NB4 (cell line): Measurements from ENCODE around the gene RAB34.

Source experiments
- DNase-seq: peaks from one replicate; pipeline ENCODE4 v3.0.0; 2010; ENCODE audit warnings: low read depth
- H3K4me3 ChIP-seq: one replicate; pipeline ENCODE4 v1.5.1; 2011; ENCODE audit warnings: mild to moderate bottlenecking, low read depth, low read length, moderate library complexity
- CTCF ChIP-seq: IDR thresholded peaks from one replicate; pipeline ENCODE4 v1.5.1; 2012; ENCODE audit warnings: low read depth, low read length
- MAX ChIP-seq: IDR thresholded peaks from 2 replicates; pipeline ENCODE4 v1.6.1; 2011; ENCODE audit warnings: low read depth, low read length
- MYC ChIP-seq: IDR thresholded peaks from 2 replicates; pipeline ENCODE4 v1.6.1; 2011; ENCODE audit warnings: low read depth, low read length
- POLR2A ChIP-seq: IDR thresholded peaks from 2 replicates; pipeline ENCODE4 v1.6.1; 2011; ENCODE audit warnings: mild to moderate bottlenecking; ENCODE audit not compliant: insufficient read length; ENCODE audit errors: extremely low read depth

RAB34 gene

GRCh38 chr17:28750178-28751047, 32.7 kb upstream of the RAB34 start:
- TF ChIP-seq POLR2A (peak; percentile 14), CTCF (peak; percentile 99), MAX (peak; percentile 68), MYC (peak; percentile 64)
- peak; percentile 93 for DNase-seq
- no peak overlapping the region for H3K4me3 ChIP-seq

GRCh38 chr17:28749516-28750177, 32.0 kb upstream of the RAB34 start:
- H3K4me3 ChIP-seq = no peak overlapping the region
- DNase-seq = no peak
- TF ChIP-seq POLR2A (no peak), MAX (no peak)

- no peak overlapping the region for H3K4me3 ChIP-seq
- no peak for DNase-seq
- TF ChIP-seq MYC (no peak), CTCF (no peak), MAX (no peak), POLR2A (no peak)
These were observed 31.3 kb upstream of the RAB34 start for GRCh38 chr17:28748852-28749515.

- no peak for TF ChIP-seq MAX
- TF ChIP-seq MYC = no peak
- no peak for TF ChIP-seq POLR2A
- no peak for TF ChIP-seq CTCF
- no peak for DNase-seq
- H3K4me3 ChIP-seq = no peak overlapping the region
These were observed 30.4 kb upstream of the RAB34 start for GRCh38 chr17:28747801-28748750.

GRCh38 chr17:28747051-28747691, 29.5 kb upstream of the RAB34 start:
- TF ChIP-seq POLR2A (no peak), CTCF (no peak), MAX (no peak), MYC (no peak)
- H3K4me3 ChIP-seq = no peak overlapping the region
- DNase-seq = no peak
